GM21447 (cell line): ENCODE measurements around the gene RBMS3.
"Not testable (repeated sequence)": the region's sequence is repeated elsewhere in the genome, so short reads cannot be mapped to it uniquely, and the experiment has no call there.

ENCODE experiments used
- ATAC-seq: cut with Tn5 transposase; IDR thresholded peaks from one replicate; pipeline ENCODE4 v1.9.1; 2021; ENCODE audit not compliant: unreplicated experiment

Gene RBMS3

GRCh38 chr3:29976871-29977270 lies 696.0 kb downstream of the RBMS3 start:
- ATAC-seq, result no peak

GRCh38 chr3:29977360-29977759 lies 696.5 kb downstream of the RBMS3 start:
- ATAC-seq, result no peak

- ATAC-seq, result no peak
Measured at GRCh38 chr3:29978036-29978435, 697.2 kb downstream of the RBMS3 start.

DNA sequence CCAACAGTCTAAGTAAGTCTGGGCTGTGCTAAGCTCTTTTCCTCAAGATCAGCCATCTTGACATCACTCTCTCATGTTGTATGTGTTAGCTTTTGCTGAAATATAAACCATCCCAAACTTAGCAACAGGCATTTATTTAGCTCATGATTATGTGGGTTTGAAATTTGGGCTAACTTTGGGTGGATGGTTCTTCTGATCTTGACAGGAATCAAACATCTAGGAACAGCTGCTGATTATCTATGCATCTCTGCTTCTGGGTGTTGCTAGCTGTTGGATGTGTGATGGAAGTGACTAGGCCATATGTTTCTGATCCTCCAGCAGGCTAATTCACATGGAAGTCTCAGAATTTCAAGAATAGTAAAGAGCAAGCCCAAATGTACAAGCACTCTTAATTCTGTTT lies 710.3 kb downstream of the RBMS3 start:
- ATAC-seq, result no peak

- ATAC-seq, result no peak
Measured at GRCh38 chr3:30002797-30003196, 721.9 kb downstream of the RBMS3 start.

GRCh38 chr3:30003741-30004140 lies 722.9 kb downstream of the RBMS3 start:
- ATAC-seq, result no peak

DNA sequence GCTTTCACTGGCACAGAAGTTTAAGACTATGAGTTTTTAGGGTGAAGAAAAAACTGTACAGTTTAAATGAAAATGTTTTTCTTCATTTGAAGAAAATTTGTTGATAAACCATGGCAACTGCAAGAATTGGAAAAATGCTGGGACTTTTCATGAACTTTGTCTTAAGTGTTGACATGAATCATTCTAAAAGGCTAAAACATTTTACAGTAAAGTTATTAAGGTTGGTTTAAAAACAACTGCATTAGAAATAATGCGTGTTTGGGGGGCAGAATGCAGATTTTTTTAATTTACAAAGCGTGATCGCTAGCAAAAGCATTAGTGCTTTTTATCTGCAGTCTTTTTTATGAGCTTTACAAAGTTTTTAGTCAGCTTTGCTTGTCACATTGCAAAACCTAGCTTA lies 723.6 kb downstream of the RBMS3 start:
- ATAC-seq, result no peak

DNA sequence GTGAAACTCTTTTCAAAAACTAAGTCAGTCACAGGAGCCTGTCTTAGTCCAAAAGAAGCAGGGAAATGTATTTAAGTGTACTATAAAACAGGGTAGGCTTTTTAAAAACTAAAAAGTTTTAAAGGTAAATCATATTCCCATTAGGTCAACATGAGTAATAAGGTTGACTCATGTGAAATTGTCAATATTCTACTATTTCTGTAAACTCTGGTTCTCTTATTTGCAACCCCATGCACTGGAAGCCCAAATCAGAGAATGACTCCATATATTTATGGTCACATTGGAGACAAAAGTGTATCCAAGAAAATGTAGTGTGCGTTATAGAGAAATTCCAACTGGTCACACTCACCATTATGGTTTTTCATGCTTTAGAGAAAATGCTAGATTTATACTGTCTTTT lies 725.2 kb downstream of the RBMS3 start:
- ATAC-seq, result no peak

DNA sequence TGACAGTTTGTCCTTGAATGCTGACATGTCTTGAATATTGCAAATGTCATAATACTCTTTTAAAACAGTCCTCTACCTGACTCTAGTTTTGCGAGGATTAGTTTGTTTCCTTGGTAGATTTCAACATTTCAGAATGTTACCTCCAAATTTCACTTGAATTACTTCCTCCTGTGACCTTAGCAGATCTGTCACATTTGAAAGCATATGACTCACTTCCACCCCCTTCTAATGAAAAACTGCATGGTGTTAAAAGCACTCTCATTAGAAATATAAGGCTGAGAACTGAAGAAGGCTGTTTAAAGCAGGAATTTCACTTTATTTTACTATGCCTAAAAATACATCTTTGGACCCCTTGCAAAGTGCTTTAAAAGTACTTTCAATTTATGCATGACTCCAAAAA lies 726.8 kb downstream of the RBMS3 start:
- no peak for ATAC-seq

GRCh38 chr3:30011237-30011803 lies 730.4 kb downstream of the RBMS3 start:
- ATAC-seq, result no peak

DNA sequence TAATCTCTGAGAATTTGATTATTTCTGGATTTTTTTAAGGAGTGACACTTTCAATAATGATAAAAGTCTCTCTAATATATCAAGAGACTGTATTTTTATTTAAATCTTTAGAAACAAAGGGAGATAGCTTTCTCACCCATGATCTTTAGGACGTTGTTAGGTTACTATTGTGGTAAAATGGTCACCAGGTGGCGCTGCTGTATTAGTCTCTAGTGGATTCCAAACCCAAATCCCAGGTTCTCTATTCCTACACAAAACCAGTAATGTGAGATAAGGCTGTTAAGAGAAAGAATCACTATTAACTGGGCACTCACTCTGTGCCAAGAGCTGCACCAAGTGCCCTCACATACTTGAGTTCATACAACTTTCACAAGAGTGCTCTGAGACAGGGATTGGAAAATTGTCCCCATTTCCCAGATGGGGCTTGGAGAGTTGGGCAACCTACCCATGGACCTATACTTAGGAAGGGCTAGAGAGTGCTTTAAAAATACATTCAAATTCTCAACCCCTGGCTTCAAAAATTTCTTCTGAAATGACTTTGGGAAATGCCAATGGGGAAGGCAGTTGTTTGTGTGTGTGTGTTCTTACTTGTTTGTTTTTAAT lies 732.2 kb downstream of the RBMS3 start:
- no peak for ATAC-seq

DNA sequence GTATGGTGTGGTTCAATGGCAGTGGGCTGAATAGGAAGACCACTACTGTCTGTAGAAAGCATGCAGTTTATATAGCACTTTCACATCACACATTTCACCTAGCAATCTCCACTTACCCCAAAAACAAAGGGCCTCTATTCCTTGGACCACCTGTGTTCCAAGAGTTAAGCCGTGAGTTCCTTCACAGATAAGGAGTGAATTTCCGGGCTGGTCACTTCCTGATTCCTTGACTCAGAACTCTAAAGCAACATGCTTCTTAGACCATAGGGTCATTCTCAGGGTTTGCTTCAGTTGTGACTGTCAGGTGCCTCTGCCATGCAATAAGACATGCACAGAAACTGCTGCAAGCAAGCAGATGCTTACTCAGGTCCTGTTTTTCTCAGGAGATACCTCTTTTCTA lies 737.0 kb downstream of the RBMS3 start:
- no peak for ATAC-seq

DNA sequence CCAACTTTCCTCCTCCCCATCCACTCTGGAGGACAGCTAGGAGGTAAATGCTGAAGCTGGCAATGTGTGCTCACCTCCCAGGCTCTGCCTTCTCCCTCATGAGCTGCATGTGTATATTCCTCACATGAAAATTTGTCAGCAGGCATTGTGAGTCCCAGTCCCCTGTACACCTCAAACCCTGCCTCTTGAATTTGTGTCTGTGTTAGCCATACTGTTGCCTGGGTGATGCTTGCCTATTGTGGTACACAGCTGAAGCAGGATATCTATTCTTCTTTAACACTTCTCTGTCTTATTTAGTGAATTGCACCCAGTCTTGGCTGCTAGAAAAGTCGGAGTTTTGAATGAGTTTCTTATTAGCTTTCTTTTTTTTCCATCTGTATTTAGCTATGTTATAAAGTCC lies 739.5 kb downstream of the RBMS3 start:
- ATAC-seq, result no peak

DNA sequence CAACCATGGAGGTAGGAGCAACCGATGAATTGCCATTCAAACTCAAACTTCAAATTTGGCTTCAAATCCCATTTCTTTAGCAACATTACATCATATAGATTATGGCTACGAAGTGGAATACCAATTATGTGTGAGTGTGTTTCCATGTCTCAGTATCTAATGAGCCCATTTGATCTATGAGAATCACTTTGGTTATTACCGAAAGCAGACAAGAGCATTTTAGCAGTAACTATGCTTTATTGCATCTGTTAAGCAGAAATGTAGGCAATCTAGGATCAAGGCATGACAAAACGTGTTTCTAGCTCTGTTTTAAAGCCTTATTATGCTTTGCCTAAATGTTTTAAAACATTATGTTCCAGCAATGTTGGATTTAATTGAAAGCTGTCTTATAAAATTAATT lies 743.6 kb downstream of the RBMS3 start:
- no peak for ATAC-seq

GRCh38 chr3:30026851-30027250 lies 746.0 kb downstream of the RBMS3 start:
- no peak for ATAC-seq

DNA sequence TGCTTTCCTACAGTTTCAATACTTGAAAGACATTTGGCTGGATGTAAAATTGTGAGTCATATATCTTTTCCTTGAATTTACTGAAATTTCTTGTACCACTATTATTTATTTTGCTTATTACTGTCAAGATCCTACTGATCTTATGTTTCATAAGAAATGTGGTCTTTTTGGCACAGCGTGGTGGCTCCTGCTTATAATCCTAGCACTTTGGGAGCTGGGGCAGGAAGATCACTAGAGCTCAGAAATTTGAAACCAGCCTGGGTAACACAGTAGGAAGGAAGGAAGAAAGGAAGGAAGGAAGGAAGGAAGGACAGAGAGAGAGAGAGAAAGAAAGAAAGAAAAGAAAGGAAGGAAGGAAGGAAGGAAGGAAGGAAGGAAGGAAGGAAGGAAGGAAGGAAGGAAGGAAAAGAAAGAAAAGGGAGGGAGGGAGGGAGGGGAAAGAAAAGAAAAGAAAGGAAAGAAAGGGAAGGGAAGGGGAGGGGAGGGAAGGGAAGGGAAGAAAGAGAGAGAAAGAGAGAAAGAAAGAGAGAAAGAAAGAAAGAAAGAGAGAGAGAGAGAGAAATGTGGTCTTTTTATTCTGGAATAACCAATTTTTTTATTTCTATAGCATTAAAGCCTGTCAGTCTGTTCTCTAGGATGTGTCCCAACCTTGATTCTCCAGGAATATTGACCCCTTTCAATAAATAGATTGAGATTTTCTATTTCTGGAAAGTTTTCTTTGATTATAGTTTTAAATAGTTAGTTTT lies 753.5 kb downstream of the RBMS3 start:
- ATAC-seq, result no peak

- ATAC-seq, result no peak
Measured at GRCh38 chr3:30035935-30036567, 755.2 kb downstream of the RBMS3 start.

DNA sequence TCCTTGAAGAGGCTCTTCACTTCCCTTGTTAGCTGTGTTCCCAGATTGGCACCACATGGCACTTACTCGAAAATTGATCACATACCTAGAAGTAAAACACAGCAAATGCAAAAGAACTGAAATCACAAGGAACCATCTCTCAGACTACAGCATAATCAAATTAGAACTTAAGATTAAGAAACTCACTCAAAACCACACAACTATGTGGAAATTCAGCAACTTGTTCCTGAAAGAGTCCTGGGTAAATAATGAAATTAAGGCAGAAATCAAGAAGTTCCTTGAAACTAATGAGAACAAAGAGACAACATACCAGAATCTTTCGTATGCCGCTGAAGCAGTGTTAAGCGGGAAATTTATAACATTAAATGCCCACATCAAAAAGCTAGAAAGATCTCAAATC lies 759.3 kb downstream of the RBMS3 start:
- ATAC-seq, result no peak

DNA sequence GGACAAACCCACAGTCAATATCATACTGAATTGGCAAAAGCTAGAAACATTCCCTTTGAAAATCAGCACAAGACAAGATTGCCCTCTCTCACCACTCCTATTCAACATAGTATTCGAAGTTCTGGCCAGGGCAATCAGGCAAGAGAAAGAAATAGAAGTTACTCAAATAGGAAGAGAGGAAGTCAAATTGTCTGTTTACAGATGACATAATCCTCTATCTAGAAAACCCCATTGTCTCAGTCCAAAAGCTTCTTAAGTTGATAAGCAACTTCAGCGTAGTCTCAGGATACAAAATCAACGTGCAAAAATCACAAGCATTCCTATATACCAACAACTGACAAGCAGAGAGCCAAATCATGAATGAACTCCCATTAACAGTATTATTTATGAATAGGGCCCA lies 760.6 kb downstream of the RBMS3 start:
- ATAC-seq, result not testable (repeated sequence)

GRCh38 chr3:30042274-30042859 lies 761.5 kb downstream of the RBMS3 start:
- peak; percentile 57 for ATAC-seq

DNA sequence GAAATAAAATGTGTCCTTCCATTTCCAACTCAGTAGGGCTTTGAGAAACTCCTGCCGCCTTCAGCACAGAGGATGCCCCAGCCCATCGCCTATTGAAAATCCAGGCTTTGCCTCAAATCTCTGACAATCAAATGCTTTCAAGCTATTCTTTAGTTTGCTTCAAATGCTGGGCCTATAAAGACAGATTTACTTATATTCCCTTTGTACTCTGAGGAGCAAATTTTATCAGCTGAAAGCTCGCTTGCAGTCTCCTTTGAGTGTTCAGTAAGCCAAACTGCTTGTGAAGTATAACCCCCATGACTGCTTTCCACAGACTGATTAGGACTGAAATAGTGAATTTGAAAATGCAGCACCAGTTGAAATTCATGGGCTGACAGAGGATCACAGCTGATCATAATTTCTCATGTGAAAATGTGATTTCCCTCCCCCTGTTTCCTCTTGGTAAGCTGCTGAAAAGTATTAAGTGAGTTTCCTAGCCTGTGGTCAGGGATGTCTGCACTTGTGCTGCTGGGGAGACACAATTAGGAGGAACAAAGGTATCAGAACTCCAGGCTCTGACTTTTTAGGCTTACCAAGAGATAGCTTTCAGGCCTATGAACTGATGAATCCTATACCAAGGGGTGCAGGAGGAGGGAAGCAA lies 762.2 kb downstream of the RBMS3 start:
- ATAC-seq, result no peak
